Measurements from ENCODE around the gene NIFK. TPM values are rescaled to one million over a fixed set of nuclear protein-coding genes. Genes with fewer than 3 reads are reported as not detected.
"Not testable (repeated sequence)": the region's sequence is repeated elsewhere in the genome, so short reads cannot be mapped to it uniquely, and the experiment has no call there.

The NIFK gene
- total RNA-seq, 1 donor from 2014 or later = 36.4 TPM

- H3K9me3 ChIP-seq = no peaks in the 10 kb centered on the region
- H3K36me3 ChIP-seq = no peaks in the 10 kb centered on the region
- H3K27ac ChIP-seq = no peak overlapping the region
- no peak for ATAC-seq
- DNase-seq = no peak
- no peaks in the 10 kb centered on the region for H3K4me1 ChIP-seq
- no peaks in the 10 kb centered on the region for H3K27me3 ChIP-seq
- H3K4me3 ChIP-seq = no peak overlapping the region
- intact Hi-C loops (cut with DNase I) = no loop called here
- TF ChIP-seq CTCF (IDR thresholded peaks at IDR 0.05) = no peak
Observed at GRCh38 chr2:121705958-121706357, 30.7 kb downstream of the NIFK start.

DNA sequence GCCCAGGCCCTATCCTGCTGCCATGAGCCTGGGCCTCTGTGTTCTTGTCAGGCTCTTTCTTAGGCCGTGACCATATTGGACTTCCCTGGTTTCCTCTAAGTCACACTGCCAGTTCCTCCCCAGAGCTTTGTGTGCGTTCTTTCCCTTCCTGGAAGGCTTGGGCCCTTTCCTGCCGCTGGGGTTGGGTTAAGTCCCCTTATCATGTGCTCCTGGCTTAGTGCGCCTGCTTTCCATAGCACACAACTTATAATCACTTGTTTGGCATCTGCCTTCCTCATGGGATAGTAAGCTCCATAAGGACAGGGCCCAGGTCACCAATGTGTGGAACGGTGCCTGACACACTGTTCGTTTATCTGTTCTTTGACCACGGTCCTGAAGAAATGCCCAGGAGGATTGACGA is 31.3 kb downstream of the NIFK start:
- intact Hi-C loops (cut with DNase I) = no loop called here
- H3K4me3 ChIP-seq = no peak overlapping the region
- H3K27me3 ChIP-seq = no peaks in the 10 kb centered on the region
- no peak for TF ChIP-seq CTCF (IDR thresholded peaks at IDR 0.05)
- H3K4me1 ChIP-seq = peaks cover 4% of the 10 kb centered on the region
- DNase-seq (no peak), ATAC-seq (no peak)
- no peaks in the 10 kb centered on the region for H3K36me3 ChIP-seq
- no peak overlapping the region for H3K27ac ChIP-seq
- H3K9me3 ChIP-seq = no peaks in the 10 kb centered on the region

GRCh38 chr2:121701761-121702160 is 34.9 kb downstream of the NIFK start:
- H3K4me1 ChIP-seq = peaks cover 19% of the 10 kb centered on the region
- DNase-seq; ATAC-seq; H3K27me3 ChIP-seq; H3K27ac ChIP-seq; intact Hi-C loops (cut with DNase I); H3K9me3 ChIP-seq; H3K4me3 ChIP-seq; H3K36me3 ChIP-seq: not testable (repeated sequence)

DNA sequence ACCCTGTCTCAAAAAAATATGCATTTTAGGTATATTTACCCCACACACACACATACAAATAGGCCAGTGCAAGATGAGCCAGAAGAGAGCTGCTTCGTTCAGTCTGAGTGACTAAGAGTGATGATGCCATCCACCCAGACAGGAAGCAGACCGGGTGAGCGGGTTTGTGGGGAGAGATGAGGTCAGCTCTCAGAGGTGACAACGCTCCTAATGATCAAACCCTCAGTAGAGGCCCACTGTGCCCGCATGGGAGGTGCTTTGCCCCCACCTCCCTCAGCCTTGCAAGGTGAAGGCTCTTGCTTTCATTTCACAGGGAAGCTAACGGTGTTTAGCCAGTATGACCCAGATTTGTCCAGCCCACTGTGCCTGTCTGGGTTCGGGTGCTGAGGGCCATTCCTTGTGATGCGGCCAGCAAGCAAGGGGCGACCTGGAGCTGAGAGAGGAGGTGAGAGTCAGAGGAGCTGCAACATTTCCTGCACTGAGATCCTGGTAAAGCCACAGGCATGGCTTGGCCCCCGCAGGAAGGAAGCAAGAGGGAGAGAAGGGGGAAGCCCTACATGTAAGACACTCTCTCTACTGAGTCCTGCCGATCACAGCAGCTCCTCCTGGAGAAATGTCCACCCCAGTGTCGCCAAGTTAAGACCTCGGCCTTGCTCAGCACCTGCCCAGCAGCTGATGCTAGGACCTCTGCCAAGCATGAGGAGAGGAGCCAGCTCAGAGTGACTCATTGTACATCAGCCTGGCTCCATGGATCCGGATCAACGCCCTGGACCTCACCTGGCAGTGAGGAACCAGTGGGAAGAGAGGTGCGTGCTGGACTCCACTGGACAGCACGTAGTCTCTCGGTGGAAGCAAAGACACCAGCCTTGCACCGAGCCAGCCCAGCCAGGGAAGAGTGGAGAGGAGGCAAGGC is 37.0 kb downstream of the NIFK start:
- Histone ChIP-seq H3K27ac (no peak overlapping the region), H3K9me3 (no peaks in the 10 kb centered on the region), H3K36me3 (no peaks in the 10 kb centered on the region), H3K4me1 (peaks cover 21% of the 10 kb centered on the region), H3K27me3 (no peaks in the 10 kb centered on the region), H3K4me3 (no peak overlapping the region)
- DNase-seq (peak; percentile 67), ATAC-seq (peak; percentile 85)
- intact Hi-C loops (cut with DNase I) = no loop called here
- TF ChIP-seq CTCF (IDR thresholded peaks at IDR 0.05) = no peak

DNA sequence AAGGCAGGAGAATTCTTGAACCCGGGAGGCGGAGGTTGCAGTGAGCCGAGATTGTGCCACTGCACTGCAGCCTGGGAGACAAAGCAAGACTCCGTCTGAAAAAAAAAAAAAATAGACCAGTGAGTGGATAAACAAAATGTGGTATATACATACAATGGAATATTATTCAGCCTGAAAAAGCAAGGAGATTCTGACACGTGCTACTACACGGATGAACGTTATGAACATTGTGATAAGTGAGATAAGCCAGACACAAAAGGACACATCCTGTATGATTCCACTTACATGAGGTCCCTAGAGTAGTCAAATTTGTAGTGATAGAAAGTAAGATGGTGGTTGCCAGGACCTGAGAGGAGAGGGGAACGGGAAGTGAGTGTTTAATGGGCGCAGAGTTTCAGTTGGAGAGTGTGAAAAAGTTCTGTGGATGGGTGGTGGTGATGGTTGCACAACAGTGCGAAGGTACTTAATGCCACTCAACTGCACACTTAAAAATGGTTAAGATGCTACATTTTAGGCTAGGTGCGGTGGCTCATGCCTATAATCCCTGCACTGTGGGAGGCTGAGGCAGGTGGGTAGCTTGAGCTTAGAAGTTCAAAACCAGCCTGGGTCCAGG is 38.3 kb downstream of the NIFK start:
- intact Hi-C loops (cut with DNase I) = no loop called here
- no peak for TF ChIP-seq CTCF (IDR thresholded peaks at IDR 0.05)
- Histone ChIP-seq H3K27ac (no peak overlapping the region), H3K4me1 (peaks cover 21% of the 10 kb centered on the region), H3K4me3 (no peak overlapping the region), H3K9me3 (no peaks in the 10 kb centered on the region), H3K27me3 (no peaks in the 10 kb centered on the region), H3K36me3 (no peaks in the 10 kb centered on the region)
- peak; percentile 38 for ATAC-seq
- DNase-seq = no peak

DNA sequence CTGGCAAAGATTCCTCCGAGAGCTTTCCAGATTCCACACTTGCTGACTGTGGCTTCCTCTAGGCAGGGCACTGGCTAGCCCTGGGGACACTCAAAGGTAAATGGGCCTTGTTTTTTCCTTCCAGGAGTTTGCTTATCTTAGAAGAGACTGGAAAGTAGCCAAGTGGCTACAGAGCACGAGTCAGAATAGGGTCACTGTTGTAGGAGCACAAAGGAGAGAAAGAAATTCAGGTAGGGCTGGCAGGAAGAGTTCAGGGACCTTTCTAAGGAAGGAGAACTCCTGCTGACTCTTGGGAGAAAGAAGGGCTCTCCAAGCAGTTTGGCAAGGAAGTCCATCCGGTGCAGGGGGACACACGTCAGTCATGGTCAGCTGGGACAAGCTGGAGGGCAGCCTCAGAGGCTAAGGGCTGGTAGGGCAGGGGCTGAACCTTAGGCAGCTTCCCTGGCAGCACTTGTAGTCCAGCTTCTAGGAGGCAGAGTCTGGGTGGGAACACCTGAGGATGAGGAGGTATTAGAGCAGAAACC is 39.5 kb downstream of the NIFK start:
- H3K27me3 ChIP-seq = no peaks in the 10 kb centered on the region
- H3K9me3 ChIP-seq = no peaks in the 10 kb centered on the region
- no peaks in the 10 kb centered on the region for H3K36me3 ChIP-seq
- no peak overlapping the region for H3K4me3 ChIP-seq
- peaks cover 21% of the 10 kb centered on the region for H3K4me1 ChIP-seq
- DNase-seq (no peak), ATAC-seq (peak; percentile 69)
- peak overlapping the region; percentile 30 for H3K27ac ChIP-seq
- intact Hi-C loops (cut with DNase I) = no loop called here
- TF ChIP-seq CTCF (IDR thresholded peaks at IDR 0.05) = no peak

All from upper lobe of right lung (tissue), 1 donor.